Measurements from ENCODE around the gene MAN1C1.

- TF ChIP-seq CTCF (IDR thresholded peaks at IDR 0.05; ENCODE audit: low read depth, low read length) (no peak), EZH2phosphoT487 (IDR thresholded peaks at IDR 0.05; ENCODE audit: low read depth) (no peak)
Measured at GRCh38 chr1:25650289-25650576, 33.6 kb downstream of the MAN1C1 start.

All from OCI-LY3 (cell line).